ENCODE results near the gene CLSTN2. TPM values are rescaled to one million over a fixed set of nuclear protein-coding genes. Genes with fewer than 3 reads are reported as not detected.

Gene CLSTN2
- total and polyA plus RNA-seq, 2 experiments from 2014 or later = 23.0 to 27.0 TPM

- 89% methylated on average over 4 of the region's 4 CpGs for WGBS (ENCODE audit: low lambda C conversion rate, missing lambda C conversion rate)
- H3K9me3 ChIP-seq (ENCODE audit: low read depth) = no peaks in the 10 kb centered on the region
- TF ChIP-seq EZH2phosphoT487 (IDR thresholded peaks at IDR 0.05; ENCODE audit: low read depth, severe bottlenecking, unreplicated experiment) (no peak), CTCF (IDR thresholded peaks at IDR 0.05; ENCODE audit: poor library complexity) (no peak), EZH2 (IDR thresholded peaks at IDR 0.05; ENCODE audit: borderline replicate concordance) (no peak)
Measured at GRCh38 chr3:140577911-140578310, 642.9 kb downstream of the CLSTN2 start.

GRCh38 chr3:140579260-140579659, 644.3 kb downstream of the CLSTN2 start:
- Histone ChIP-seq H3K9me2 (replicated peaks; ENCODE audit: insufficient read depth) (no peaks in the 10 kb centered on the region), H3K79me2 (no peaks in the 10 kb centered on the region), H2AFZ (no peak overlapping the region), H3K4me2 (no peak overlapping the region), H3K36me3 (replicated peaks; ENCODE audit: insufficient read depth, low read depth) (no peaks in the 10 kb centered on the region), H4K20me1 (ENCODE audit: insufficient read depth, poor library complexity, severe bottlenecking) (no peaks in the 10 kb centered on the region), H3K27ac (no peak overlapping the region), H3K4me3 (no peak overlapping the region), H3K9me3 (ENCODE audit: low read depth) (no peaks in the 10 kb centered on the region), H3K4me1 (ENCODE audit: insufficient read depth) (no peaks in the 10 kb centered on the region), H3K27me3 (no peaks in the 10 kb centered on the region)
- TF ChIP-seq EZH2phosphoT487 (IDR thresholded peaks at IDR 0.05; ENCODE audit: low read depth, severe bottlenecking, unreplicated experiment) = no peak
- TF ChIP-seq CTCF (IDR thresholded peaks at IDR 0.05; ENCODE audit: poor library complexity) = no peak
- TF ChIP-seq EZH2 (IDR thresholded peaks at IDR 0.05; ENCODE audit: borderline replicate concordance) = no peak
- no peak for DNase-seq (ENCODE audit: low spot score)

More at GRCh38 chr3:140577911-140578310, 642.9 kb downstream of the CLSTN2 start:
- no peaks in the 10 kb centered on the region for H3K36me3 ChIP-seq (replicated peaks; ENCODE audit: insufficient read depth, low read depth)
- no peaks in the 10 kb centered on the region for H3K4me1 ChIP-seq (ENCODE audit: insufficient read depth)
- no peaks in the 10 kb centered on the region for H3K79me2 ChIP-seq
- no peaks in the 10 kb centered on the region for H3K27me3 ChIP-seq
- DNase-seq (ENCODE audit: low spot score) = no peak
- H3K4me2 ChIP-seq = no peak overlapping the region
- no peaks in the 10 kb centered on the region for H4K20me1 ChIP-seq (ENCODE audit: insufficient read depth, poor library complexity, severe bottlenecking)
- no peak overlapping the region for H3K4me3 ChIP-seq
- H3K9me2 ChIP-seq (replicated peaks; ENCODE audit: insufficient read depth) = no peaks in the 10 kb centered on the region
- H3K27ac ChIP-seq = no peak overlapping the region
- H2AFZ ChIP-seq = no peak overlapping the region

- Histone ChIP-seq H2AFZ (no peak overlapping the region), H3K4me1 (ENCODE audit: insufficient read depth) (no peaks in the 10 kb centered on the region), H3K4me3 (no peak overlapping the region), H4K20me1 (ENCODE audit: insufficient read depth, poor library complexity, severe bottlenecking) (no peaks in the 10 kb centered on the region), H3K9me2 (replicated peaks; ENCODE audit: insufficient read depth) (no peaks in the 10 kb centered on the region), H3K27ac (no peak overlapping the region), H3K27me3 (no peaks in the 10 kb centered on the region), H3K36me3 (replicated peaks; ENCODE audit: insufficient read depth, low read depth) (no peaks in the 10 kb centered on the region), H3K79me2 (no peaks in the 10 kb centered on the region), H3K9me3 (ENCODE audit: low read depth) (no peaks in the 10 kb centered on the region), H3K4me2 (no peak overlapping the region)
- TF ChIP-seq EZH2phosphoT487 (IDR thresholded peaks at IDR 0.05; ENCODE audit: low read depth, severe bottlenecking, unreplicated experiment) = no peak
- no peak for TF ChIP-seq EZH2 (IDR thresholded peaks at IDR 0.05; ENCODE audit: borderline replicate concordance)
- TF ChIP-seq CTCF (IDR thresholded peaks at IDR 0.05; ENCODE audit: poor library complexity) = no peak
- 65% methylated on average over 1 of the region's 1 CpG for WGBS (ENCODE audit: low lambda C conversion rate, missing lambda C conversion rate)
- DNase-seq (ENCODE audit: low spot score) = no peak
Measured at GRCh38 chr3:140580746-140581145, 645.8 kb downstream of the CLSTN2 start.

GRCh38 chr3:140584549-140584948, 649.6 kb downstream of the CLSTN2 start:
- TF ChIP-seq CTCF (IDR thresholded peaks at IDR 0.05; ENCODE audit: poor library complexity) (no peak), EZH2 (IDR thresholded peaks at IDR 0.05; ENCODE audit: borderline replicate concordance) (no peak), EZH2phosphoT487 (IDR thresholded peaks at IDR 0.05; ENCODE audit: low read depth, severe bottlenecking, unreplicated experiment) (no peak)
- Histone ChIP-seq H4K20me1 (ENCODE audit: insufficient read depth, poor library complexity, severe bottlenecking) (no peaks in the 10 kb centered on the region), H3K27ac (no peak overlapping the region), H3K4me3 (no peak overlapping the region), H3K4me2 (no peak overlapping the region), H3K9me2 (replicated peaks; ENCODE audit: insufficient read depth) (no peaks in the 10 kb centered on the region), H3K9me3 (ENCODE audit: low read depth) (no peaks in the 10 kb centered on the region), H3K36me3 (replicated peaks; ENCODE audit: insufficient read depth, low read depth) (no peaks in the 10 kb centered on the region), H3K79me2 (no peaks in the 10 kb centered on the region), H2AFZ (no peak overlapping the region), H3K4me1 (ENCODE audit: insufficient read depth) (no peaks in the 10 kb centered on the region), H3K27me3 (no peaks in the 10 kb centered on the region)
- no peak for DNase-seq (ENCODE audit: low spot score)
- 83% methylated on average over 1 of the region's 1 CpG for WGBS (ENCODE audit: low lambda C conversion rate, missing lambda C conversion rate)

Measured in hepatocyte (in vitro differentiated cells).